Measurements from ENCODE around the gene THSD7B. TPM values are rescaled to one million over a fixed set of nuclear protein-coding genes. Genes with fewer than 3 reads are reported as not detected.

Gene THSD7B
- total and polyA plus RNA-seq, 2 donors from 2014 or later, result 0.34 to 0.85 TPM

DNA sequence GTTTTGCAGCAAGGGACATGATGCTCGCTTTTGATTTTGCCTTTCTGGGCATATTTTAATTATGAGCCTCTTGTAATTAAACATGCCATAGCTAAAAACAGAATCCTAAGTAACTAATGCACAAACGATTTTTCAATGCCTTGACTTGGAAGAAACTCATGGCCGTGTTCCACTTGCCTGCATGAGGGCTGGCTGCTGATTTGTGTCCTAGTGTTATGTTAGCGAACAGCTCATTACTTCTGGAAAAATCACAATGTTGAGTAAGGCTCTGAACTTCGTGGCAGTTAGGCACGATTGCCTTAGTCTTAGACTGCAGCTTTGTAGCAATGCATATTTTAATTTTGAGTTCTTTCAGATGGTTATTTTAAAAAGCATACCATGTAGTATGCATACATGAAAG, 4.5 kb downstream of the THSD7B start:
- no peak overlapping the region for H3K9ac ChIP-seq (ENCODE audit: low read length in 3 of 3)
- intact Hi-C loops (cut with DNase I), result no loop called here
- H3K9me3 ChIP-seq (ENCODE audit: control insufficient read depth in 2 of 3, insufficient read depth in 1 of 3, low read length in 3 of 3), result no peaks in the 10 kb centered on the region
- no peak overlapping the region for H3K27ac ChIP-seq (ENCODE audit: low read depth in 2 of 2, low read length in 2 of 2)
- H3K4me3 ChIP-seq (ENCODE audit: low read length in 3 of 3), result no peak overlapping the region
- DNase-seq (no peak), FAIRE-seq (no peak)
- H3K4me1 ChIP-seq (ENCODE audit: control insufficient read depth in 2 of 3, insufficient read depth in 2 of 3, low read depth in 1 of 3, low read length in 3 of 3), result peaks cover 0 to 7% (median 5%) of the 10 kb centered on the region in 3 donors
- H3K27me3 ChIP-seq (ENCODE audit: control insufficient read depth, insufficient read depth, low read length), result peaks cover 25% of the 10 kb centered on the region
- no peak for TF ChIP-seq CTCF (IDR thresholded peaks at IDR 0.05; ENCODE audit: borderline replicate concordance, extremely low read depth, insufficient read depth)
- no peaks in the 10 kb centered on the region for H3K36me3 ChIP-seq (ENCODE audit: control insufficient read depth in 2 of 3, insufficient read depth in 3 of 3, low read length in 3 of 3)

- Histone ChIP-seq H3K4me1 (ENCODE audit: control insufficient read depth in 2 of 3, insufficient read depth in 2 of 3, low read depth in 1 of 3, low read length in 3 of 3) (peaks cover 0 to 5% (median 5%) of the 10 kb centered on the region in 3 donors), H3K9me3 (ENCODE audit: control insufficient read depth in 2 of 3, insufficient read depth in 1 of 3, low read length in 3 of 3) (no peaks in the 10 kb centered on the region), H3K27me3 (ENCODE audit: control insufficient read depth, insufficient read depth, low read length) (peaks cover 25% of the 10 kb centered on the region), H3K27ac (ENCODE audit: low read depth in 2 of 2, low read length in 2 of 2) (no peak overlapping the region), H3K4me3 (ENCODE audit: low read length in 3 of 3) (no peak overlapping the region), H3K9ac (ENCODE audit: low read length in 3 of 3) (no peak overlapping the region), H3K36me3 (ENCODE audit: control insufficient read depth in 2 of 3, insufficient read depth in 3 of 3, low read length in 3 of 3) (no peaks in the 10 kb centered on the region)
- no peak for DNase-seq
- FAIRE-seq, result no peak
- intact Hi-C loops (cut with DNase I), result no loop called here
- no peak for TF ChIP-seq CTCF (IDR thresholded peaks at IDR 0.05; ENCODE audit: borderline replicate concordance, extremely low read depth, insufficient read depth)
These were observed 5.0 kb downstream of the THSD7B start for GRCh38 chr2:136770384-136770783.

- no peak overlapping the region for H3K9ac ChIP-seq (ENCODE audit: low read length in 3 of 3)
- no peak overlapping the region for H3K4me3 ChIP-seq (ENCODE audit: low read length in 3 of 3)
- H3K4me1 ChIP-seq (ENCODE audit: control insufficient read depth in 2 of 3, insufficient read depth in 2 of 3, low read depth in 1 of 3, low read length in 3 of 3), result no peaks in the 10 kb centered on the region
- H3K36me3 ChIP-seq (ENCODE audit: control insufficient read depth in 2 of 3, insufficient read depth in 3 of 3, low read length in 3 of 3), result no peaks in the 10 kb centered on the region
- H3K27ac ChIP-seq (ENCODE audit: low read depth in 2 of 2, low read length in 2 of 2), result no peak overlapping the region
- TF ChIP-seq CTCF (IDR thresholded peaks at IDR 0.05; ENCODE audit: borderline replicate concordance, extremely low read depth, insufficient read depth), result no peak
- intact Hi-C loops (cut with DNase I), result no loop called here
- DNase-seq (no peak), FAIRE-seq (no peak)
- H3K9me3 ChIP-seq (ENCODE audit: control insufficient read depth in 2 of 3, insufficient read depth in 1 of 3, low read length in 3 of 3), result no peaks in the 10 kb centered on the region
- H3K27me3 ChIP-seq (ENCODE audit: control insufficient read depth, insufficient read depth, low read length), result no peaks in the 10 kb centered on the region
These were observed 12.0 kb downstream of the THSD7B start for GRCh38 chr2:136777391-136777790.

GRCh38 chr2:136783856-136784255, 18.5 kb downstream of the THSD7B start:
- FAIRE-seq (no peak), DNase-seq (no peak)
- no peaks in the 10 kb centered on the region for H3K36me3 ChIP-seq (ENCODE audit: control insufficient read depth in 2 of 3, insufficient read depth in 3 of 3, low read length in 3 of 3)
- TF ChIP-seq CTCF (IDR thresholded peaks at IDR 0.05; ENCODE audit: borderline replicate concordance, extremely low read depth, insufficient read depth), result no peak
- no peaks in the 10 kb centered on the region for H3K4me1 ChIP-seq (ENCODE audit: control insufficient read depth in 2 of 3, insufficient read depth in 2 of 3, low read depth in 1 of 3, low read length in 3 of 3)
- no peaks in the 10 kb centered on the region for H3K27me3 ChIP-seq (ENCODE audit: control insufficient read depth, insufficient read depth, low read length)
- no peaks in the 10 kb centered on the region for H3K9me3 ChIP-seq (ENCODE audit: control insufficient read depth in 2 of 3, insufficient read depth in 1 of 3, low read length in 3 of 3)
- no peak overlapping the region for H3K4me3 ChIP-seq (ENCODE audit: low read length in 3 of 3)
- no peak overlapping the region for H3K9ac ChIP-seq (ENCODE audit: low read length in 3 of 3)
- intact Hi-C loops (cut with DNase I), result no loop called here
- no peak overlapping the region for H3K27ac ChIP-seq (ENCODE audit: low read depth in 2 of 2, low read length in 2 of 2)
